Stimulated activated CD4-positive, alpha-beta T cell treated with anti-CD3 and anti-CD28 coated beads, Interleukin-4, amount 100 ng/mL, for 4 hours (primary cell): ENCODE data around the gene PTP4A1.

Experiments
- DNase-seq, 2 experiments: peaks; one replicate each; pipeline ENCODE4 v3.0.0-alpha.2; 2020

PTP4A1 gene

GRCh38 chr6:63558278-63558677 lies 14.0 kb upstream of the PTP4A1 start:
- no peak for DNase-seq

GRCh38 chr6:63560801-63561287 lies 11.4 kb upstream of the PTP4A1 start:
- DNase-seq: no peak

DNA sequence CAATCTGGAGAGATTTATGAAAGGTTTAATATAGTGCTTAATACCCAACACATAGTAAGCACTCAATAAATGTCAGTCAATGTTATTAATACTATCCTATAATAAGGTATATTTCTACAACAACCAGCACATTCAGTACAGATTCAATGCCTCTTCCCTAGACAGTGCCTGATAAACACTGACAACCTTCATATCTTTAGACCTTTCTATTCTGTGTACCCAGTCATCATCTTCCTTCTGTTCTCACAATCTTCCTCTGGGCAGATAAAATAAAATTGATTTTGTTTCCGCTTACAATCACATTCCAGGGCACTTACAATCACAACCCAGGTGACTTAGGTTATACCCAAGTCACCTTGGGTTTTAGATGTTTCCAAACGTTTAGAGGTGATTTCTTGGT lies 11.0 kb upstream of the PTP4A1 start:
- no peak for DNase-seq

GRCh38 chr6:63563235-63563634 lies 9.0 kb upstream of the PTP4A1 start:
- no peak for DNase-seq

DNA sequence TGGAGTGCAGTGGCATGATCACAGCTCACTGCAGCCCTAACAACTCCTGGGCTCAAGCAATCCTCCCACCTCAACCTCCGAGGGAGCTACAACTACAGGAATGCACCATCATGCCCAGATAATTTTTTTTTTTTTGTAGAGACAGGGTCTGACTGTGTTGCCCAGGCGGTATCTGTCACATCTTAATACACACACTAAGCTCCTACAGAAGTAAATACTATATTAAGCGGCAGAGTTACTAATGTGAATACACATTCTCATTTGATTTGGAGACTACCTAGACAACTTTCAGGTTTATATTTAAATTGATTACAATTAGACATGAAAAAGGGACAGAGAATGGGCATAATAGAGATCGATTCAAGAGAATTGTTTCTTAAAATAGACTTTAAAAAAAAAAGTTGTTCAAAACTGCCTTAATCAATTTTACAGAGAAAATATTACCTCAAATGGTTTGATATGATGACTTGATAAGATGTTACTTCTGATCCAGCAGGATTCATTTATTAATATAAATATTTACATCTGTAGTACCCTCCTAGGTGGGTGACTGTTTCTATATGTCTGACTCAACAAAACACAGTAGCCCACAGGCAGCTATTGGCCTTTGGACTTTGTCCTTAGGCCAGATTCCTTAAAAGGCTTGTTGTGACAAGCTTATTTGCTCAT lies 7.1 kb upstream of the PTP4A1 start:
- DNase-seq: no peak

- no peak for DNase-seq
Observed at GRCh38 chr6:63565727-63566596, 6.3 kb upstream of the PTP4A1 start.

DNA sequence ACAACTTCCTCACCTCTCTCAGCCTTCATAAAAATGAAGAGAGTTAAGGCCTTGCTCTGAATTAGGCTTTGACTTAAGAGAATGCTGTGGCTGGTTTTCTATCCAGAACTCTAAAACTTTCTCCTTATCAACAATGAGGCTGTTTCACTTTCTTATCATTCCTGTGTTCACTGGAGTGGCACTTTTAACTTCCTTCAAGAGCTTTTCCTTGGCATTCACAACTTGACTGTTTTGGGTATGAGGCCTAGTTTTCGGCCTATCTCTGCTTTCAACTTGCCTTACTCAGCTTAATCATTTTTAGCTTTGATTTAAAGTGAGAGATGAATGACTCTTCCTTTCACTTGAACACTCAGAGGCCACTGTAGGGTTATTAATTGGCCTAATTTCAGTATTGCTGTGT lies 4.3 kb upstream of the PTP4A1 start:
- no peak for DNase-seq

DNA sequence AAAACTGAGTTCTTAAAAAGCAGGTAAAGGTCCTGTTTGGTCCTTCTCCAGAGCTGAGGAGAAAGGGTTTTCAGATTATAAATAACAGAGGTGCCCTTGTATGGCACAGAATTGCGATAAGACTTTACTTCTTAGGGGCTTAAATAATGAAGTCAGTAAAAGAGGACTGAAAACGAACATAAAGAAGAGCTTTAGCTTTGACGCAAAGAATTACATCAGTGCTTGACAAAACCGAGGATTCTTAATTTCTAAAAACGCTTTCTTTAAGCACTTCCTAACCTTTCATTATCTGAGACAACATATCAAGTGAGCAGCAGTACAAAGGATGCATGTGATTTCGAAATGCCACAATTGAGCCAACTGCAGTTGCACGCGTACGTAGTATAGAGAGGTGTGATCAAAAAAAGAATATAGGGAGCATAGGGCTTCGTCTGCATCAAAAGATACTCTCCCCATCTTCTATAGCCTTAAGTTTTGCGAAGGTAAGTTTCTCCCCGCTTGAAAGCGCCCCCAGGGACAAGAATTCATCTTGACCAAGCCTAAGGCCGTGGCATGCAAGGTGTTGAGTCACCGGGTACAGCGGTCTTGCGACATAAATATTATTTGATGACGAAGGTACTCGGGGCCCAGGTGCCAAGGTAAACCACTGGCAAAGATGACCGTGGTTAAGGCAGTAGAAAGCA lies 778 bp upstream of the PTP4A1 start:
- DNase-seq: peak in 1 of 2 experiments; percentile 27

DNA sequence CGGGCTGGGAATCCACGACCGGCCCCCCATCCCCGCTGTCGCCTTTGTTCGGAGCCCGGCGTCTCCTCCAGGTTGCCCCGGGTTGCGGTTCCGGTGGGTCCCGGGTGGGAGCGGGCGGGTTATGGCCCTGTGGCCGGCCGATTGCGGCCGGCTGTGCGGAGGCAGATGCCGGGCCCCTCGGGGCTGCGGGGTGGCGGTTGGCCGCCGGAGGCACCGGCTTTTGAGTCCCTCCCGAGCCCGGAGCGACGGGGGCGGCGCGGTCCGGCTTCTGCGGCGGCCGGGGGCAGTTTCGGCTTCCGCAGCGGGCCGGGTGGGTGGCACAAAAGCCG lies 431 bp downstream of the PTP4A1 start:
- DNase-seq: no peak

DNA sequence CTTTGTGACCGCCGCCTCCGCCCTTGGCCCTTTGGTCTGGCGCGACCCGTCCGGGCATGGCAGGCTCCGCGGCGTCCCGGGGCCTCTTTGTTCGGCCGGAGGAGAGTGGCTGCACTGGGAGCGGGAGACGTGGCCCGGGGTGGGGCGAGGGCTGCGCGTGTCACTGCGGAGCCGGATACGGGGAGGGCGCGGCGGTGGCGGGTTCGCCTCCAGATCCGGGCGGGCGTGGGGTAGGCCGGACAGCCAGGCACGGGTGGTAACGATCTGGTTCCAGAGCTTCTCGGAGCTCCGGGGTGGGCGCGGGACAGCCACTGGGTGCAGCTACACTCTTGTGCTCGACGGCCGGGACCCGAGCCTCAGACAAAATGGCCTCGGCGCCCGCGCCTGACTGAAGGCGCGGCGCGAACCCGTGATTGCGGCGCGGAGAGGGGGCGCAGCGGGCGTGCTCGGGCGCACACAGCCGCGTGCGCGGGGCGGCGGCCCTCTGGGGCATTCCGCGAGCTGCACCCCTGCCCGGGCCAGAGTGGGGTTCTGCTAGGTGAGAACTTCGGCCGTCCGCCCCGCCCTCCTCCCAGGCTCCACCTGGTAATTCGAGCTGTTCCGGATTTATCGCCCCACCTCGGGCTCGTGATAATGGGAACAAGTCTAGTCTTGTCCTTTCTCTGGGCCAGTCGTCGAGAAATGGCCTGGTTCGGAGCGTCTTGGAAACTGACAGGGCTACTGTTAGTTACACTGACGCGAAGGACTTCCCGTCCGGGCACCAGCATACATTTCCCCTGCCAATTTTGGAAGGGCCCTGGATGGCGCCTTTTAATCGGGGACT lies 1.0 kb downstream of the PTP4A1 start:
- DNase-seq: peak; percentile 58 to 59

GRCh38 chr6:63573899-63574553 lies 1.7 kb downstream of the PTP4A1 start:
- DNase-seq: peak; percentile 14 to 20

DNA sequence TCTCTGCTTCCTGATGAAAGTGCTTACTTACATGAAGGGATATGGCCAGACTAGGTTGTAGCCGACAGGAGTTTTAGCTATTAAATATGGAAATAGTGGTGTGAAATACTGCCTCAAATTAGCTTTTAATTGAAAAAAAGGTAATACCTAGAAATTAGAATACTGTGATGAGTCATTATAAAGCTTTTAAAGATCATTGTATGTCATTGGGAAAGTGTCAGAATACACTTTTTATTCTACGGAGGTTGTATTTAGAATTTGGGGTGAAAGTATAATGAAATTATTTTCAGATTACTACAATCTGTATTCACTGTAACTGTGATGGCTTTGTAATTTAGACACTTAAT lies 2.2 kb downstream of the PTP4A1 start:
- DNase-seq: no peak

- no peak for DNase-seq
Observed at GRCh38 chr6:63576147-63576772, 4.0 kb downstream of the PTP4A1 start.

DNA sequence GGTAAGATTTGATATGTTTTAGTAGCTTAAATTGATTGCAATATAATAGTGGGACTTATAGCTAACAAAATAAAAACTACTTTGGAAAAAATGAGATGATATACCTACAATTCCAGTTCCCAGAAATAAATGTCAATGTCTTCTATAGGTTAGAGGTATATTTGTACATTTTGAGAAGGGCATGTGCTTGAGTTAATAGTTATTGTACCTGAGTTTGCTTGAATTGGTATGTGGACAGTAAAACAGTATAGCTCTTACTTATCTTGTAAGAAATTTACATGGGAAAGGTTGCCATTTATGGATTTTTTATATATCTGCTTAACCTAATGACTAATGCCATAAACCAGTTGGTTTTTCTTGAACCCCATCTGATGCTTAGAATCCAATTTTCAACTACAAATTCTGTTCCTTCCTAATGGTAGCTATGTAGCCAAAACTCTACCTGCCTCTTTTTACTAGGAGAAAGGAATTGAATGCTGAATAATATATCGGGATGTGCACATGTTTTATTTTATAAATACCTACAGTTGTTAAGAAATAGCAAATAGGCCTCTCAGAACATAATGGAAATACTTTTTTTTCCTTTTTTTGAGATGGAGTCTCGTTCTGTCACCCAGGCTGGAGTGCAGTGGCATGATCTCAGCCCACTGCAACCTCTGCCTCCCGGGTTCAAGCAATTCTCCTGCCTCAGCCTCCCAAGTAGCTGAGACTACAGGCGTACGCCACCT lies 4.9 kb downstream of the PTP4A1 start:
- no peak for DNase-seq

DNA sequence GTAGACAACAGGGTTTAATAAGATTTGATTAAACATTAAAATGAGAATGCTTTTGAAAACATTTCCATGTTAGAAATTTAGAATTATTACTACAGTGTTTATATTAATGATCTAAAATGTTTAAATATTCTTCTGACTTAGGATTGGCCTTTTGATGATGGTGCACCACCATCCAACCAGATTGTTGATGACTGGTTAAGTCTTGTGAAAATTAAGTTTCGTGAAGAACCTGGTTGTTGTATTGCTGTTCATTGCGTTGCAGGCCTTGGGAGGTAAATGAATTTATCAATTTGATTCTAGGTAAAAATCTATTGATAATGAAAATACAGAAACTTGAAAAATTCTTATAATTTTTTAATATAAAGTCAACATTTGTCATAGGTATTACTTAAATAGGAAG lies 6.5 kb downstream of the PTP4A1 start:
- DNase-seq: no peak

DNA sequence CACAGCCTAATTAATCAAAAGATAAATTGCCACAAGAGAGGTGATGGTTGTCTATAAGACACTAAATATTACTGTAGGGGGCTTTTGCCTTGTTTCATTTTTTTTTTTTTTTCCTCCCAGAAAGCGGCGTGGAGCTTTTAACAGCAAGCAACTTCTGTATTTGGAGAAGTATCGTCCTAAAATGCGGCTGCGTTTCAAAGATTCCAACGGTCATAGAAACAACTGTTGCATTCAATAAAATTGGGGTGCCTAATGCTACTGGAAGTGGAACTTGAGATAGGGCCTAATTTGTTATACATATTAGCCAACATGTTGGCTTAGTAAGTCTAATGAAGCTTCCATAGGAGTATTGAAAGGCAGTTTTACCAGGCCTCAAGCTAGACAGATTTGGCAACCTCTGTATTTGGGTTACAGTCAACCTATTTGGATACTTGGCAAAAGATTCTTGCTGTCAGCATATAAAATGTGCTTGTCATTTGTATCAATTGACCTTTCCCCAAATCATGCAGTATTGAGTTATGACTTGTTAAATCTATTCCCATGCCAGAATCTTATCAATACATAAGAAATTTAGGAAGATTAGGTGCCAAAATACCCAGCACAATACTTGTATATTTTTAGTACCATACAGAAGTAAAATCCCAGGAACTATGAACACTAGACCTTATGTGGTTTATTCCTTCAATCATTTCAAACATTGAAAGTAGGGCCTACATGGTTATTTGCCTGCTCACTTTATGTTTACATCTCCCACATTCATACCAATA lies 7.8 kb downstream of the PTP4A1 start:
- no peak for DNase-seq

- DNase-seq: no peak
Observed at GRCh38 chr6:63580704-63580961, 8.4 kb downstream of the PTP4A1 start.

DNA sequence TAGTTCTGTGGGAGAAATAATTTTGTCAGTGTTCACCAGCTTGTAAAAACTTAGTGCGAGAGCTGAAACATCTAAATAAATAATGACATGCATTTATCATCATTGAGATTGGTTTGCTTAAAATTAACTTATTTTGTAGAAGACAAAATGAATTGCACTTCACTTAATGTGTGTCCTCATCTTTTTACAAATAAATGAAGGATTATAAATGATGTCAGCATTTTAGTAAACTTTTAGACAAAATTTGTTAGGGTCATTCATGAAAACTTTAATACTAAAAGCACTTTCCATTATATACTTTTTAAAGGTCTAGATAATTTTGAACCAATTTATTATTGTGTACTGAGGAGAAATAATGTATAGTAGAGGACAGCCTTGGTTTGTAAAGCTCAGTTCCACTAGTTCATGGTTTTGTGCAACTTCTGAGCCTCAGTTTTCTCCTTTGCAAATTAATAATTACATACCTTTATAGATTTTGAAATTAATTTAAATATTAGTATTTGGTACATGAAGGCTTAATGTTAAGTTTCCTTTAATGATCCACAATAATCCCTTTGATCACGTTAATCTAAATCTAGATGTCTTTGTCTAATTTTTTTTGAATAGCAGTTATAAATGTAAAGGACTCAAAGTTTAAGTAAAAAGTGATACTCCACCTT lies 9.2 kb downstream of the PTP4A1 start:
- DNase-seq: no peak

GRCh38 chr6:63582579-63583231 lies 10.4 kb downstream of the PTP4A1 start:
- DNase-seq: no peak

DNA sequence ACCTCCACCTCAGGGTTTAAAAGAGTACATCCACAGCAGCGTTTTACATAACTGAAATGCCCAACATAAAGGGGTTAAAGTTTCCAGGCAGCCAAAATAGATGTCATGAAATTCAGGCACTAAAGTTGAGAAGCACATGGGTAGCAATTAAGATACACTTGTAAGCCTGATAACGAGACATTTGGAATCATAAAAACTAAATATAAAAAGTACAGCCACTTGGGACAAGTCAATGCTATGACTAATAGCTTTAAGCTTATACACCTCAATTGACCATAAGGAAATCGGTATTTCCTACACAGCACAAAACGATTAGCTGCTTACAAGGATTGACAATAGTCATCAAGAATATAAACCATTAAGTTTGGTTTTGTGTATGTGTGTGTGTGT lies 11.8 kb downstream of the PTP4A1 start:
- no peak for DNase-seq
